Measurements from ENCODE around the gene ANAPC15. TPM values are rescaled to one million over a fixed set of nuclear protein-coding genes. Genes with fewer than 3 reads are reported as not detected.

Gene ANAPC15
- total and polyA plus RNA-seq, 2 of the 13 experiments (the other 11 are each of a cell fraction or from before 2014, with no cell fraction given) = 18.8 to 25.7 TPM

DNA sequence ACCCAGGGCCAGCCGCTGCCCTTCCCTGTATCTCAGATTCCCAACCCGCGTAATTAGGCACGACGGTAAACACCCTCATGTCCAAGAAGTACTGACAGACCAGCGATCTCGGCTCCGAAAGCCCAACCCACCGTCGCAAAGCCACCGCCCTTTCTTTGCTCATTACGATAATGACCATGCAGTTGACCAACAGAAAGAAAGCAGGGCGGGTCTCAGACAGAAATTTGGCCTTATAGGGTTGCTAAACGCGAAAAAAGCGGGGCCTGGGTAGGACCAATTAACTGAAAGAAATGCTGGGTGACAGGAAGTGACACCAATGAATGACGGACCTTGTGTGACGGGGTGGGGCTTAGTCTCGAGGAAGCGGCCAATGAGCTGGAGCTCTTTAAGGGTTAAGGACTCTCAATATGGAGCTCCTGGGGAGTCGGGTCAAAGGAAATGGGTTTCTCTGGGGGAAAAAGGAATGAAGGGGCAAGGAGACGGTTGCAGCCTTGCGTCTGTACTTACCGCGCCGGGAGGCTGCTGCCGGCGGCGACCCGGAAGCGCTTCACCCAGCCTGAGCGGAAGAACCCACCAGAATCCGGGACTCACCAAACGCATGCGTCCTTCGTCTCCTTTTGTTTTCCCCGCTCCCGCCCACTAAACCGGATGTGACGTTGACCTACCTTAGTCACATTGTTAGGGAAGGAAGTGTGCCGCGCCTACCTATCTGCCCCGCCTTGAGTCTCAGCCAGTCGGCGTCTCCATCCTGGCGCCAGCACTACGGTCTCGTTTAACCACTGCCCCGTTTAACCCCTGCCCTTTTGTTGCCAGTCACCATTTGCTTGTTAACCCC, at the start of gene ANAPC15 (continued):
- TF ChIP-seq, protein P1, sequence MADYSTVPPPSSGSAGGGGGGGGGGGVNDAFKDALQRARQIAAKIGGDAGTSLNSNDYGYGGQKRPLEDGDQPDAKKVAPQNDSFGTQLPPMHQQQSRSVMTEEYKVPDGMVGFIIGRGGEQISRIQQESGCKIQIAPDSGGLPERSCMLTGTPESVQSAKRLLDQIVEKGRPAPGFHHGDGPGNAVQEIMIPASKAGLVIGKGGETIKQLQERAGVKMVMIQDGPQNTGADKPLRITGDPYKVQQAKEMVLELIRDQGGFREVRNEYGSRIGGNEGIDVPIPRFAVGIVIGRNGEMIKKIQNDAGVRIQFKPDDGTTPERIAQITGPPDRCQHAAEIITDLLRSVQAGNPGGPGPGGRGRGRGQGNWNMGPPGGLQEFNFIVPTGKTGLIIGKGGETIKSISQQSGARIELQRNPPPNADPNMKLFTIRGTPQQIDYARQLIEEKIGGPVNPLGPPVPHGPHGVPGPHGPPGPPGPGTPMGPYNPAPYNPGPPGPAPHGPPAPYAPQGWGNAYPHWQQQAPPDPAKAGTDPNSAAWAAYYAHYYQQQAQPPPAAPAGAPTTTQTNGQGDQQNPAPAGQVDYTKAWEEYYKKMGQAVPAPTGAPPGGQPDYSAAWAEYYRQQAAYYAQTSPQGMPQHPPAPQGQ (CRISPR knock-in tag; IDR thresholded peaks at IDR 0.05; ENCODE audit: borderline replicate concordance) = no peak
- TF ChIP-seq ZNF780A (CRISPR knock-in tag; IDR thresholded peaks at IDR 0.05) (no peak), AHR (CRISPR knock-in tag; IDR thresholded peaks at IDR 0.05) (0 out of 2 replicates have a peak, but pooled peaks have one; percentile 81), ETV5 (CRISPR knock-in tag; IDR thresholded peaks at IDR 0.05; ENCODE audit: borderline replicate concordance) (peak; percentile 59; the same call in 1 of the 2 replicates), MZF1 (CRISPR knock-in tag; IDR thresholded peaks at IDR 0.05; ENCODE audit: borderline replicate concordance) (no peak), ZNF329 (CRISPR knock-in tag; IDR thresholded peaks at IDR 0.05; ENCODE audit: low read depth) (no peak), SALL2 (CRISPR knock-in tag; IDR thresholded peaks at IDR 0.05) (peak; percentile 55; the same call in 1 of the 2 replicates), SSRP1 (CRISPR knock-in tag; IDR thresholded peaks at IDR 0.05) (0 out of 2 replicates have a peak, but pooled peaks have one; percentile 58), TCF7 (IDR thresholded peaks at IDR 0.05; ENCODE audit: low read depth) (no peak), ARNTL (CRISPR knock-in tag; IDR thresholded peaks at IDR 0.05) (no peak), ZFP90 (CRISPR knock-in tag; IDR thresholded peaks at IDR 0.05; ENCODE audit: borderline replicate concordance) (peak; percentile 82; the same call in 1 of the 2 replicates), CHD2 (IDR thresholded peaks at IDR 0.05; ENCODE audit: low read depth, low read length) (peak; percentile 52; the same call in 1 of the 2 replicates), RXRA (CRISPR knock-in tag; IDR thresholded peaks at IDR 0.05) (peak; percentile 55; the same call in 1 of the 2 replicates), ZNF749 (CRISPR knock-in tag; IDR thresholded peaks at IDR 0.05; ENCODE audit: borderline replicate concordance) (0 out of 2 replicates have a peak, but pooled peaks have one; percentile 82), ZBTB21 (CRISPR knock-in tag; IDR thresholded peaks at IDR 0.05) (no peak)
- TF ChIP-seq, protein P2, sequence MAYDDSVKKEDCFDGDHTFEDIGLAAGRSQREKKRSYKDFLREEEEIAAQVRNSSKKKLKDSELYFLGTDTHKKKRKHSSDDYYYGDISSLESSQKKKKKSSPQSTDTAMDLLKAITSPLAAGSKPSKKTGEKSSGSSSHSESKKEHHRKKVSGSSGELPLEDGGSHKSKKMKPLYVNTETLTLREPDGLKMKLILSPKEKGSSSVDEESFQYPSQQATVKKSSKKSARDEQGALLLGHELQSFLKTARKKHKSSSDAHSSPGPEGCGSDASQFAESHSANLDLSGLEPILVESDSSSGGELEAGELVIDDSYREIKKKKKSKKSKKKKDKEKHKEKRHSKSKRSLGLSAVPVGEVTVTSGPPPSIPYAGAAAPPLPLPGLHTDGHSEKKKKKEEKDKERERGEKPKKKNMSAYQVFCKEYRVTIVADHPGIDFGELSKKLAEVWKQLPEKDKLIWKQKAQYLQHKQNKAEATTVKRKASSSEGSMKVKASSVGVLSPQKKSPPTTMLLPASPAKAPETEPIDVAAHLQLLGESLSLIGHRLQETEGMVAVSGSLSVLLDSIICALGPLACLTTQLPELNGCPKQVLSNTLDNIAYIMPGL (CRISPR knock-in tag; IDR thresholded peaks at IDR 0.05; ENCODE audit: borderline replicate concordance in 1 of 2, low read depth in 1 of 2) = no peak
- TF ChIP-seq, protein P3, sequence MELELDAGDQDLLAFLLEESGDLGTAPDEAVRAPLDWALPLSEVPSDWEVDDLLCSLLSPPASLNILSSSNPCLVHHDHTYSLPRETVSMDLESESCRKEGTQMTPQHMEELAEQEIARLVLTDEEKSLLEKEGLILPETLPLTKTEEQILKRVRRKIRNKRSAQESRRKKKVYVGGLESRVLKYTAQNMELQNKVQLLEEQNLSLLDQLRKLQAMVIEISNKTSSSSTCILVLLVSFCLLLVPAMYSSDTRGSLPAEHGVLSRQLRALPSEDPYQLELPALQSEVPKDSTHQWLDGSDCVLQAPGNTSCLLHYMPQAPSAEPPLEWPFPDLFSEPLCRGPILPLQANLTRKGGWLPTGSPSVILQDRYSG (CRISPR knock-in tag; IDR thresholded peaks at IDR 0.05) = peak; percentile 76; the same call in 1 of the 2 replicates
- TF ChIP-seq, protein P4, sequence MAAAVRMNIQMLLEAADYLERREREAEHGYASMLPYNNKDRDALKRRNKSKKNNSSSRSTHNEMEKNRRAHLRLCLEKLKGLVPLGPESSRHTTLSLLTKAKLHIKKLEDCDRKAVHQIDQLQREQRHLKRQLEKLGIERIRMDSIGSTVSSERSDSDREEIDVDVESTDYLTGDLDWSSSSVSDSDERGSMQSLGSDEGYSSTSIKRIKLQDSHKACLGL (CRISPR knock-in tag; IDR thresholded peaks at IDR 0.05) = no peak
- TF ChIP-seq, protein P5, sequence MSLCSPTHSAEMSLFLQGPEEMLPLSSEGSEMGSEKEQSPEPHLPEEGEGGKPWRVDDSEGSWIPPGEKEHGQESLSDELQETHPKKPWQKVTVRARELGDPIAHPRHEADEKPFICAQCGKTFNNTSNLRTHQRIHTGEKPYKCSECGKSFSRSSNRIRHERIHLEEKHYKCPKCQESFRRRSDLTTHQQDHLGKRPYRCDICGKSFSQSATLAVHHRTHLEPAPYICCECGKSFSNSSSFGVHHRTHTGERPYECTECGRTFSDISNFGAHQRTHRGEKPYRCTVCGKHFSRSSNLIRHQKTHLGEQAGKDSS (CRISPR knock-in tag; IDR thresholded peaks at IDR 0.05; ENCODE audit: borderline replicate concordance, low read depth) = 0 out of 2 replicates have a peak, but pooled peaks have one; percentile 47
- TF ChIP-seq, protein P6, sequence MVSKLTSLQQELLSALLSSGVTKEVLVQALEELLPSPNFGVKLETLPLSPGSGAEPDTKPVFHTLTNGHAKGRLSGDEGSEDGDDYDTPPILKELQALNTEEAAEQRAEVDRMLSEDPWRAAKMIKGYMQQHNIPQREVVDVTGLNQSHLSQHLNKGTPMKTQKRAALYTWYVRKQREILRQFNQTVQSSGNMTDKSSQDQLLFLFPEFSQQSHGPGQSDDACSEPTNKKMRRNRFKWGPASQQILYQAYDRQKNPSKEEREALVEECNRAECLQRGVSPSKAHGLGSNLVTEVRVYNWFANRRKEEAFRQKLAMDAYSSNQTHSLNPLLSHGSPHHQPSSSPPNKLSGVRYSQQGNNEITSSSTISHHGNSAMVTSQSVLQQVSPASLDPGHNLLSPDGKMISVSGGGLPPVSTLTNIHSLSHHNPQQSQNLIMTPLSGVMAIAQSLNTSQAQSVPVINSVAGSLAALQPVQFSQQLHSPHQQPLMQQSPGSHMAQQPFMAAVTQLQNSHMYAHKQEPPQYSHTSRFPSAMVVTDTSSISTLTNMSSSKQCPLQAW (CRISPR knock-in tag; IDR thresholded peaks at IDR 0.05) = peak; percentile 52
